Jurkat, Clone E6-1 (cell line): ENCODE data around the gene ASB14. TPM values are rescaled to one million over a fixed set of nuclear protein-coding genes. Genes with fewer than 3 reads are reported as not detected.
"Not testable (repeated sequence)": the region's sequence is repeated elsewhere in the genome, so short reads cannot be mapped to it uniquely, and the experiment has no call there.

Experiments used
- DNase-seq: peaks from one replicate; pipeline ENCODE4 v3.0.0-alpha.2; 2011; ENCODE audit warnings: low read depth, low spot score
- H3K4me3 ChIP-seq: 2 replicates; pipeline ENCODE4 v1.5.1; 2011; ENCODE audit warnings: mild to moderate bottlenecking, low read length, control low read depth, moderate library complexity
- polyA plus RNA-seq: library from polyadenylated mRNA; unstranded; fragments of >200 nt; gene quantifications from one replicate; pipeline ENCODE4 v1.2.1, GENCODE V29; 2012; ENCODE audit warnings: missing spikeins; ENCODE audit not compliant: insufficient read length, insufficient read depth

Gene ASB14
- polyA plus RNA-seq, result 0.58 TPM

DNA sequence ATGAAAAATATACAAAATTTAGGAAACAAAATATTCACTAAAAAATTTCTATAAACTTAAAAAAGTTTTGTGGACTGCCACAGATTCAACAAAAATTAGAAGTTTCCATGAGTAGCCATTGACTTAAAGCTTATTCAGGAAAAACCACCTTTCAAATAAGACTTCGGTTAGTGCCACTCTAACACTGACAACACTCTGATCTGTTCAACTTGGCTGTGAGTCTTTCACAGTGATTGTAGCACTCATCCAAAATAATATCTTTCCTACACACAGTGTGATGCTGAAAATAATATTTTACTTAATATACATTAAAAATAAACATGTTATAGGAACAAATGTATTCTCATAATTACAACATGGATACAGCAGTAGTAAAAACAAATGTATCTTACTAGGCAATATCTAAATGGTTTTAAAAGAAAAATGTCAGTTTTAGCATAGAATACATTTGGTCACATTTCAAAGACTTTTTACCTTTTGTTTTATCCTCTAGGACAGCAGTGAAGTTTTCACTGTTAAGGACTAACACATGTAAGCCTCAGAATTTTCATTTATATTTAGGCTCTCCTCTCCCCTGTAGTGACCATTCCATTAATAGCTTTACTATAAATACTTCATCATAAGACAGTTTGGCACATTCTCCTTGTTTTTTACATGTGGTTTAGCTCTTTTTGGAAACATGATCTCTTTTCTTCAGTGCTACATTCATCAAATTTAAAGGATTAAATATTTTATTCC is at the start of gene ASB14:
TSS of gene ASB14 (minus strand) at position 527 of the 738 bp plus-strand sequence. CDS start 652 bp downstream, outside the sequence.
- H3K4me3 ChIP-seq, result no peak within 1 kb of the TSS
- DNase-seq, result no peak

DNA sequence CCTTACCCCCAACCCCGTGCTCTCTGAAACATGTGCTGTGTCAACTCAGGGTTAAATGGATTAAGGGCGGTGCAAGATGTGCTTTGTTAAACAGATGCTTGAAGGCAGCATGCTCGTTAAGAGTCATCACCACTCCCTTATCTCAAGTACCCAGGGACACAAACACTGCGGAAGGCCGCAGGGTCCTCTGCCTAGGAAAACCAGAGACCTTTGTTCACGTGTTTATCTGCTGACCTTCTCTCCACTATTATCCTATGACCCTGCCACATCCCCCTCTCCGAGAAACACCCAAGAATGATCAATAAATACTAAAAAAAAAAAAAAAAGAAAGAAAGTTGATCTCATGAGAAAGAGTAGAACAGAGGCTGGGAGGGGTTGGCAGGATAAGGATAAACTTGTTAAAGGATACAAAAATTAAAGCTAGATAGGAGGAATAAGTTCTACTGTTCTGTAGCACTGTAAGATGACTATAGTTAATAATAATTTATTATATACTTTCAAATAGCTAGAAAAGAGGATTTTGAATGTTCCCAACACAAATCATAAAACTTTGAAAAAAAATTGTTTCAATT is 46.7 kb upstream of the ASB14 start:
- not testable (repeated sequence) for H3K4me3 ChIP-seq, DNase-seq

DNA sequence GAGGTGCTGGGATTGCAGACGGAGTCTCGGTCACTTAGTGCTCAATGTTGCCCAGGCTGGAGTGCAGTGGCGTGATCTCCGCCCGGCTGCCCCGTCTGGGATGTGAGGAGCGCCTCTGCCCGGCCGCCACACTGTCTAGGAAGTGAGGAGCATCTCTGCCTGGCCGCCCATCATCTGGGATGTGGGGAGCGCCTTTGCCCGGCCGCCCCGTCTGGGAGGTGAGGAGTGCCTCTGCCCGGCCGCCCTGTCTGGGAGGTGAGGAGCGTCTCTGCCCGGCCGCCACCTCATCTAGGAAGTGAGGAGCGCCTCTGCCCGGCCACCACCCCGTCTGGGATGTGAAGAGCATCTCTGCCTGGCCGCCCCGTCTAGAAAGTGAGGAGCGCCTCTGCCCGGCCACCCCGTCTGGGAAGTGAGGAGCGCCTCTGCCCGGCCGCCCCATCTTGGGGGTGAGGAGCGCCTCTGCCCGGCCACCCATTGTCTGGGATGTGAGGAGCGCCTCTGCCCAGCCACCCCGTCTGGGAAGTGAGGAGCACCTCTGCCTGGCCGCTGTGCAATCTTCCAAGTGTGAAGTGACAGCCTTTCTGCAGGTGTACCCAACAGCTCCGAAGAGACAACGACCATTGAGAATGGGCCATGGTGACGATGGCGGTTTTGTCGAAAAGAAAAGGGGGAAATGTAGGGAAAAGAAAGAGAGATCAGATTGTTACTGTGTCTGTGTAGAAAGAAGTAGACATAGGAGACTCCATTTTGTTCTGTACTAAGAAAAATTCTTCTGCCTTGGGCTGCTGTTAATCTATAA is 46.0 kb upstream of the ASB14 start:
- H3K4me3 ChIP-seq, DNase-seq: not testable (repeated sequence)

DNA sequence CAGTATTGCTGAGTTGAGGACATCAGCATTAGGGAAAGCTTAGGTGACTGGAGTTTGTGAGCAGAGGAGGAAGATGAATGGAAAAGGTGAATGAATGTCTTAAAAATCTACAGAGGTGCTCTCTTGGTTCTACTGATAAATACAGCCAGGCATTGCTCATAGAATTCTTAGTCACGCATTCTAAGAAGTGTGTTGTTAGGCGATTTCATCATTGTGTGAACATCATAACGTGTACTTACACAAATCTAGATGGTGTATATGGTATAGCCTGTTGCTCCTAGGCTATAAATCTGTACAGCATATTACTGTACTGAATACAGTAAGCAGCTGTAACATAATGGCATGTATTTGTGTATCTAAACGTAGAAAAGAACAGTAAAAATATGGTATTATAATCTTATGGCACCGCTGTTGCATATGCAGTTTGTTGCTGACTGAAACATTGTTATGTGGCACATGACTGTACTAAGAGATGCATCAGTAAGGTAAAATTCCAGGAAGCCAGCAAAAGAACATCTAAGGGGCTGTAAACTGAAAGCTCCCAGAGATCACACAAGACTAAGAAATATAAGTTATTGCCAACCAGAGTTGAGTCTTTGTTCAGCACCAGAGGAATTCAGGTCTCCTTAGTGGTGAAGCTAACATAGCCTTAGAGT is 42.9 kb upstream of the ASB14 start:
- no peak overlapping the region for H3K4me3 ChIP-seq
- no peak for DNase-seq

DNA sequence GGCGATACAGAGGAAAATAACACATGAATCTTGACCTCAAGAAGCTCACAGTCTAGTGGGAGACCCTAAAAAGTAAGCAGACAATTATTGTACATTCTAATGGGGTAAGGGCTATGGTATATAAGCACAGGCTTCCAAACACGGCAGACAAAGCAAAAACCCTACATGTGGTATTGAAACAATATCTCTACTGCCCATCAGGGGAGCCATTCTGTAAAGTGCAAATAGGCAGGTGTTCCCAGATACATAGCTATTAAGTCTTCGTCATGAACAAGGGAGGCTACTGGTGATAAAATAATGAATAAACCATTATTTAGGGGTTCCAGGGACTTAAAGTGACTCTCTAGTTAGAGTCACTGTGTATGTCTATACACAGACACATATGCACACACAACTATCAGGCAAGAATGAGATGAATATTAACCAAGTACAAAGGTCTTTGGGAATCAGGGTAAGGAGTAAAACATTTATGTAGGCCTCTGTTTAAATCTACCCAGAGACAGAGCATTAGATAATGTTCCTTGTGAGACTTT is 38.7 kb upstream of the ASB14 start:
- no peak for DNase-seq
- no peak overlapping the region for H3K4me3 ChIP-seq

DNA sequence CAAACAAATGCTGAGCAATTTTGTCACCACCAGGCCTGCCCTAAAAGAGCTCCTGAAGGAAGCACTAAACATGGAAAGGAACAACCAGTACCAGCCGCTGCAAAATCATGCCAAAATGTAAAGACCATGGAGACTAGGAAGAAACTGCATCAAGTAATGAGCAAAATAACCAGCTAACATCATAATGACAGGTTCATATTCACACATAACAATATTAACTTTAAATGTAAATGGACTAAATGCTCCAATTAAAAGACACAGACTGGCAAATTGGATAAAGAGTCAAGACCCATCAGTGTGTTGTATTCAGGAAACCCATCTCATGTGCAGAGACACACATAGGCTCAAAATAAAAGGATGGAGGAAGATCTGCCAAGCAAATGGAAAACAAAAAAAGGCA is 34.0 kb upstream of the ASB14 start:
- not testable (repeated sequence) for H3K4me3 ChIP-seq, DNase-seq

DNA sequence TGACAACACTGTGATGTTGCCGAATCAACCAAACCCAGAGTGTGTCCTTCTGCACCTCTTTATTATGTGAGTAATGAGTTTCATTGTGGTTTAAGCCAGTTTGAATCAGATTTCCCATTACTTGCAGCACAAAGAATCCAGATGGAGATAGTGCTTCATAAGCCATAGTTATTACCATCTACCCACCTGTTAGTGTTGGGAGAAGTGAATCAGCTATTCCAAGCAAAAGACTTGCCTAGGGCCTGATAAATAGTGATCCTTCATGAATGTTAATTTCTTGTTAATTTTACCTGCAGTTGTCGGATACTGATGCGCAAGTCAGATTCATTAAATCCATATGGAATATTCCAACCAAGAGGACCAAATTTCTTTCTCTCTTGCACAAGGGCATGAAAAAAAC is 21.7 kb upstream of the ASB14 start:
- DNase-seq, result no peak
- H3K4me3 ChIP-seq, result no peak overlapping the region

DNA sequence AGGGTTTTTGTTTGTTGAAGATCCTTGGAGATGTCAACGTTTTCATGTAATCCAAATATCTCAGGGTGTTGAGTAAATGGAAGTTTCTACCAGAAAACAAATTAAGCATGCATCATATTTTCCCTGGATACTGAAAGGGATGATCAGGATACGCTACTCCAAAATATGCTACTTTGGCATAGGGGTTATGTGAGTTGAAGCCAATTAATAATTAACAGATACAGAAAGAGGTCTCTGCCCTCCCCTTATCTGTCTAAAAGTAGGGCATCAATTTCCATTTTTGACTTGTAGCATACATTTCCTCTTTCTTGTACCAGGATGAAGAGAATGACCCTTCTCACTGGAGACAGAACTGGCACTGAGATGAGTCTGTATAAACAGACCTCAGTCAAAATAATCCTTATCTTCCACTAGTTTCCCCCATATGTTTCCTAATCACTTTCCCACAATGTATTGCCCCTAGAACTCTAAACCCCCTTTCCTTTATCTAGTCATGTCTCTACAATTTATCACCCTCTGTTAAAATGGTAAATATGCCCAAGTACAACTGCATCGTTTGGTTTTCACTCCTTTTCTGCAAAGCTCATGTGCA is 17.4 kb upstream of the ASB14 start:
- no peak for DNase-seq
- H3K4me3 ChIP-seq, result no peak overlapping the region

DNA sequence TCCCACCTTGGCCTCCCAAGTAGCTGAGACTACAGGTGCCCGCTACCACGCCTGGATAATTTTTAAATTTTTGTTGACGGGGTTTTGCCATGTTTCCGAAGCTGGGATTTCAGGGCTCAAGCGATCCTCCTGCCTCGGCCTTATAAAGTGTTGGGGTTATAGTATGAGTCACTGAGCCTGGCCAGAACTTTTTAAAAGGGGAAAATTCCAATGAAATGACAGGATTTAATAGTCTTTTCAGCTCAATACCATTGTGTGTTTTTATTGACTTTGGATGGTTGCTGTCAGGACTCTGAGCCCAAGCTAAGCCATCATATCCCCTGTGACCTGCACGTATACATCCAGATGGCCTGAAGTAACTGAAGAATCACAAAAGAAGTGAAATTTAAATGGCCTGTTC is 11.0 kb upstream of the ASB14 start:
- not testable (repeated sequence) for DNase-seq, H3K4me3 ChIP-seq

DNA sequence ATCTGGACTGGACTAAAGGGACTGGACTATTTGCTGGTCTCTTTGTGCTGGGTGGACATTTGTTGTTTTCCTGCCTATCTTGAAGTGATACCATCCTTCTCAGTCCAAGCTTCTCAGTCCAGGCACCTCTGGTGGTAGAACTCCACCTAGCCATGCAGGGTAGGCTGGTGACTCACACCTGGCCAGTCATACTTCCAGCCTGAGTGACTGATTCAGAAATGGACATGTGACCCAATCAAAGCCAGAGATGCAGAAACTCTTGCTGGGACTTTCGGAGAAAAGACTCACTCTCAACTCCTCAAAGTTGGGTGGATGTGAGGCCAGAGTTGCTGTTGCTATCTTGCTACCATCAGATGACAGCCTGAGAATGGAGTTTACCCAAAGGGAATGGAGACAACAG is 5.6 kb upstream of the ASB14 start:
- DNase-seq, result no peak
- H3K4me3 ChIP-seq, result no peak overlapping the region

DNA sequence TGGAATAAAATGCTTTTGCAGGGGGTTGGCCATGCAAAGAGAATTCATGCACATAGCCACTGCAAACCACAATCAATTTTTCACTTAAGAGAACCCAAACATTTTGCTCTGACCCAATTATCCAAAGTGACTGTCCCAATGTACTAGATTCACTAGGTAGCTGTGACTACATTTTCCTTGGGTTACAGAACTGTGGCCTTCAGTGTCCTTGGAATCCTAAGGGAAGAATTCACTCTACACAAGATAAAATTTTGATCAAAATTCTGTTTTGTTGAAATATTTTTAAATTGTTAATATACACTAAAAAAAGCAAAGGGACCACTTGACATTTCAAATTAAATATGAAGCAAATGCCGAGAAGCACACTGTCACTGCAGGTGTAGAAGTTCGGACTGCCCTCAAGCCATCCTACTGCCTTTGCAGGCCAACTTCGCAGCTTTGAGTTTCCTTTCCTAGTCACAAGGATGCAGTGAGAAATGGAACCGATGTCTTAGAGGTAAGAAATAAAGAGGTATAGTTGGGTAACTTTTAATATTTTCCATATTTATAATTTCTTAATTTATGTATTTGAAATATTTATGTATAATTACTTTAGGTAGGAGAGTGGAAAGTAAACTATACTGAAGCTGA is 527 bp upstream of the ASB14 start:
- DNase-seq, result no peak

DNA sequence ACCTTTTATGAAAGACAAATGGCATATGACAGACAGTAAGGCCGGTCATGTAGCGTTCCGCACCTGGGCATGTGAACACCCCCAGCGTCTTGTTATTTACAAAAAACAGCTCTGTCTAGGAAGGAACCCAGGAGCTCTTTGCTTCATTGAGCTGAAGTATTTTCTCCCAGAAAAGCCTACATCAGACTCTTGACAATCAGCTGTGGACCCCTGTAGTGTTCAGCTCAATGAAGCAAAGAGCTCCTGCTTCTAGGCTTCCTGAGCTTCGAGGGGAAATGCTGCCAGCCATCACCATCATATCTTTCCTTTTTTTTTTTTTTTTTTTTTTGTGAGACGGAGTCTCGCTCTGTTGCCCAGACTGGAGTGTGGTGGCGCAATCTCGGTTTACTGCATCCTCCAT is 4.1 kb downstream of the ASB14 start:
- DNase-seq, result no peak
- H3K4me3 ChIP-seq, result no peak overlapping the region

More for the DNA sequence above, 527 bp upstream of the ASB14 start:
- no peak overlapping the region for H3K4me3 ChIP-seq

DNA sequence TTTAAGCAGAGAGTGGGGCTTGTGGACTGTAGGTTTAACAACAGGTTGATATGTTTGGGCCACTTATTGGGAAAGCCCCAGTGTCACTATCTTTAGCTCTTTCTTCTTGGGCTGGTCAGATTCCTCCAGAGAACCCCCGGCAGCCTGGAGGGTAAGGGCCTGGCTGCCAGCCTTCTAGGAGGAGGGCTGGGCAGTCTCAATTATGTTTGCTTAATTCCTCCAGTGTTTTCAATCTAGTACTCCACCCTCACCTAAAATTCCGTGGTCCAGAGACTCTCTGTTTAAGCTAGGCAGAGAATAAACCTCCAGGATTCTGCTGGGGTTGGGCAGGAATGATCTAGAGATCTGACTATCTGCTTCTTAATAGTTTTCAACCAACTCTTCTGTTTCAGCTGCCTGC is 5.3 kb downstream of the ASB14 start:
- DNase-seq, result no peak
- H3K4me3 ChIP-seq, result no peak overlapping the region

DNA sequence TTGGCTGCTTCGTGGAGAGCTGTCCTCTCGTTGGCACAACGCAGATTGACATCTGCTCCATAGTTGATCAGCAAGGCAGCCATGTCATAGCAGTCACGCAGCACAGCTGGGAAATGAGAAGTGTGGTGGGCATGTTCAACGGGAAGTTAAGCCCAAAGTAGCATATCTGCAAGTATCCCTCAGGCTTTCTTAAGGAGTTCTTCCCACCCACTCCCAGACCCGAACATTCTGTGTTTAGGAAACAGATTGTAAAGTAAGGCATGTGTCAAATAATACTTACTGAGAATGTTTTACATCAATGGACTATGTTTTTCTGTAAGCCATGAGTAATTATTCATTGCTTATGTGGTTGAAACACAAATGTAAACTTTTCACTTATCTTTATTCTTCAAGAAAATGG is 9.2 kb downstream of the ASB14 start:
- DNase-seq, result no peak
- H3K4me3 ChIP-seq, result no peak overlapping the region

DNA sequence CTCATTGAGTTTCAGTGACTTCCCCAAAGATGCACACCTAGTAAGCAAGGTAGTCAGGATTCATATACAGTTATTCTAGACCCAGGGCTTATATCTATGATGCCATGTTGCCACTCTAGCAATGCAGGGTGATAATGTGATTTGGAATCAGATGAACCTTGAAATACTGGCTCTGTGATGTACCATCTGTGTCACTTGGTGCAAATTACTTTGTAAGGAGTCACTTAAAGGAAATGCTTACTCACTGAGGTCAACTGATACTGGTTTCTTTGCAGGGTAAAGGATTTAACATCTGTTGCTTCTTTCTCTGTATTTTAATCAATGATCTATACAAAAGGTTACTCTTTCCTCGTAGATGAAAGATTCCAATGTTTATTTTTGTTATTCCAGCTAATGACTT is 10.8 kb downstream of the ASB14 start:
- DNase-seq, result peak; percentile 35
- no peak overlapping the region for H3K4me3 ChIP-seq

DNA sequence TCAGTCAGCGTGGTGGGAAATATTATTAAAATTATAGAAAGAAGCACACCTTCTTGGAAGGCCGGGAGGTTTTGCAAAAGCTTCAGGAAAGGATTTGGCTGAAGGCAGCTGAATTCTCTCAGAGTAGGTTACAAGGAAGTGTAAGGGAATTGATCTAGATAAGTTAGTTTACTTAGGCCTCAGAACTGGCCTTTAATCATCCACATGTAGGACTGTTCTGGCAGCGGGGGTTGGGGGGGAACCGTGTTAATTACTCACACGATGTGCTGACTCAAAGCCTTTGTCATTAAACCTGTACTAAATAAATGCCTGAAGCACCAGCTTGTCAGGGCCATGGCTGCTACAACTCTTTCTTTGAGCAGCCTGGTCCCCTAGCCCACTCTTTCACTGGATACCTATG is 12.8 kb downstream of the ASB14 start:
- no peak overlapping the region for H3K4me3 ChIP-seq
- no peak for DNase-seq

DNA sequence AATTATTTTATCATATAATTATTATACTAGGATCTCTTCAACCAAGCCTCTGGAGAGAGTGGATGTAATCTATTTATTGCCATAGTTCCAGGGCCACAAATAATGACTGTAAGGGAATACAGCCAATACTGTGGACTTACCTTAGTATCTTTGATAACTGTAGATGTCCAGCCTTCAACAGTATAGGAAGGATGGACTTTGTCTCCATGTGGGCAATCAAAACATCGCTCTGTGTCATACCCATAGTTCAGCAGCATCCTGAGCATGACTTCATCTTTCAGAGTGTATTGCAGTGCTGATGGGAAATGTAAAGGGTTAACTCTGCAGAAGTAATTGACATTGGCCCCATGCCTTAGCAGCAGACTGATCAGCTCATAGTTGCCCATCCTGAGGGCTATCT is 14.2 kb downstream of the ASB14 start:
- H3K4me3 ChIP-seq, result no peak overlapping the region
- DNase-seq, result no peak

DNA sequence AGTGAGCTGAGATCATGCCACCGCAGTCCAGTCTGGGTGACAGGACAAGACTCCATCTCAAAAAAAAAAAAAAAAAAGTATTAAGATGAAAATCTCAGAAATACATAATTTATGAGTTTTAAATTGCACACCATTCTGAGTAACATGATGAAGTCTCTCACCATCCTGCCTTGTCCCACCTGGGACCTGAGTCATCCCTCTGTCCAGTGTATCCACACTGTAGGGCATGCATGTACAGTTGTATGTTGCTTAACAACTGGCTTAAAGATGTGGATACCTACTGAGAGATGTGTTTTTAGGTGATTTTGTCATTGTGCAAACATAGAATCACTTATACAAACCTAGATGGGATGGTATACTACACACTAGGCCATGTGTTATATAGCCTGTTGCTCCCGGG is 17.1 kb downstream of the ASB14 start:
- DNase-seq, result no peak
- no peak overlapping the region for H3K4me3 ChIP-seq

DNA sequence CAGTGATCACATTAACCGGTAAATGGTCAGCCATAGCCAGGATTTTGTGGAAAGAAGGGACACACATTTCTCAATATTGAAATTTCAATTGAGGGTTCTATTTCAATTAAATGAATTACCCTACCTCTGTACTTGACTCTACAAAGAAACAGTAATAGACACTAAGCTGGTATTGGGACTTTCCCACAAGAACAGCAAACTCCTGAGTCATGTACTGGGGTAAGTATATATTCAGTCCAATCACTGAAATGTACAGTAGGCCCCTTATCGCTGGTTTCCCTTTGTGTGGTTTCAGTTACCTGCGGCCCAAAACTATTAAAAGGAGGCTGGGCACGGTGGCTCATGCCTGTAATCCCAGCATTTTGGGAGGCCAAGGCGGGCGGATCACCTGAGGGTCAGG is 17.6 kb downstream of the ASB14 start:
- no peak overlapping the region for H3K4me3 ChIP-seq
- no peak for DNase-seq
